K562 (cell line): Measurements from ENCODE around the gene ADCY9. TPM values are rescaled to one million over a fixed set of nuclear protein-coding genes. Genes with fewer than 3 reads are reported as not detected.

ENCODE experiments used
- ATAC-seq: fragments of 200-7000 bp; cut with Tn5 transposase; 3 replicates; pipeline ENCODE4 v1.9.1; 2020; ENCODE audit warnings: moderate library complexity
- BruUV-seq: library from RNA; stranded (reverse); fragments of 400-500 nt; replicated peaks from 2 replicates; lab custom pipeline; 2021; lab: Mats Ljungman, UMichigan
- CTCF ChIA-PET: fragments of 300-600 bp; formaldehyde crosslinking; extraction: SDS; loops from one replicate; lab custom pipeline; 2021; ENCODE audit warnings: low intra/inter-chr PET ratio; lab: Yijun Ruan, JAX
- POLR2A ChIA-PET: fragments of 300-600, 350-650 bp; sonication (Branson Sonifier 250); formaldehyde crosslinking; extraction: SDS; loops from one replicate; lab custom pipeline; 2021; ENCODE audit warnings: antibody characterized with exemption, inconsistent platforms; lab: Yijun Ruan, JAX
- DNase-seq, 4 experiments: peaks; one replicate each; pipeline versions ENCODE4 v3.0.0 to v3.0.0-alpha.2; 2011 to 2018; ENCODE audit warnings: low spot score in 3 of 4, mixed read lengths in 3 of 4; ENCODE audit errors: extremely low read depth in 1 of 4
- FAIRE-seq: peaks from 2 replicates; lab custom pipeline; 2011; peaks lifted over from hg19 to GRCh38; lab: Jason Lieb, UNC
- H2AFZ ChIP-seq: 2 replicates; pipeline ENCODE4 v1.6.0; 2011; ENCODE audit warnings: low read depth, low read length, control low read depth, inconsistent platforms
- H3K27ac ChIP-seq: fragments of 200-600 bp; 3 replicates; pipeline ENCODE4 v1.8.0; 2011; ENCODE audit warnings: low read depth, mild to moderate bottlenecking, control low read depth, inconsistent platforms, low read length, moderate library complexity, mixed read lengths; ENCODE audit errors: extremely low read depth
- H3K27me3 ChIP-seq, 2 experiments: fragments of 300-600 bp in 1 of 2; 2 replicates in 1 of 2; 3 replicates in 1 of 2; pipeline versions ENCODE4 v1.6.0 to v1.8.0; 2011; ENCODE audit warnings: inconsistent platforms in 2 of 2, low read length in 2 of 2, mild to moderate bottlenecking in 1 of 2, mixed read lengths in 1 of 2, moderate library complexity in 1 of 2; ENCODE audit not compliant: control insufficient read depth in 2 of 2, insufficient read depth in 2 of 2
- H3K36me3 ChIP-seq: fragments of 300-600 bp; 3 replicates; pipeline ENCODE4 v1.8.0; 2011; ENCODE audit warnings: mild to moderate bottlenecking, low read length, inconsistent platforms; ENCODE audit not compliant: control insufficient read depth, insufficient read depth
- H3K4me1 ChIP-seq, 2 experiments: fragments of 200-600 bp in 1 of 2; replicated peaks in 1 of 2; 2 replicates in 1 of 2; 3 replicates in 1 of 2; pipeline versions ENCODE4 v1.5.1 to v1.8.0; 2011; ENCODE audit warnings: inconsistent platforms in 2 of 2, low read length in 2 of 2, mild to moderate bottlenecking in 1 of 2, mixed read lengths in 1 of 2, moderate library complexity in 1 of 2; ENCODE audit not compliant: control insufficient read depth in 2 of 2, insufficient read depth in 2 of 2
- H3K4me2 ChIP-seq: 2 replicates; pipeline ENCODE4 v1.6.1; 2011; ENCODE audit warnings: low read length, control low read depth, inconsistent platforms, mixed read lengths; ENCODE audit not compliant: insufficient read depth
- H3K4me3 ChIP-seq: fragments of 200-600 bp; sonication (generic), shearing (Covaris generic); 2 replicates; pipeline ENCODE4 v1.5.1; 2016; ENCODE audit warnings: control low read depth, inconsistent platforms
- H3K79me2 ChIP-seq: fragments of 200-600 bp; 3 replicates; pipeline ENCODE4 v1.8.0; 2011; ENCODE audit warnings: low read length, inconsistent platforms; ENCODE audit not compliant: control insufficient read depth, insufficient read depth
- H3K9ac ChIP-seq, 2 experiments: 2 replicates each; pipeline versions ENCODE4 v1.6.0 to v1.6.1; 2011; ENCODE audit warnings: low read depth in 2 of 2, low read length in 2 of 2, control low read depth in 1 of 2, inconsistent platforms in 1 of 2, mild to moderate bottlenecking in 1 of 2, mixed read lengths in 1 of 2; ENCODE audit not compliant: insufficient read depth in 1 of 2
- H3K9me1 ChIP-seq: one replicate; pipeline ENCODE4 v1.6.0; 2011; ENCODE audit warnings: inconsistent platforms, mild to moderate bottlenecking, low read length, moderate library complexity; ENCODE audit not compliant: control insufficient read depth, insufficient read depth
- H3K9me3 ChIP-seq: replicated peaks from 2 replicates; pipeline ENCODE4 v1.5.1; 2011; ENCODE audit warnings: low read depth, low read length, inconsistent platforms; ENCODE audit not compliant: control insufficient read depth, insufficient read depth
- H4K20me1 ChIP-seq: replicated peaks from 2 replicates; pipeline ENCODE4 v1.6.1; 2011; ENCODE audit warnings: low read length, inconsistent platforms, mixed read lengths; ENCODE audit not compliant: control insufficient read depth, insufficient read depth
- CBFA2T2 ChIP-seq: fragments of 450-650 bp; conservative IDR thresholded peaks from 2 replicates; pipeline ENCODE4 v1.6.1; 2017; ENCODE audit warnings: mild to moderate bottlenecking
- CEBPB ChIP-seq: fragments of 450-650 bp; IDR thresholded peaks from 2 replicates; pipeline ENCODE4 v1.6.1; 2016; ENCODE audit warnings: missing genetic modification characterization, missing compliant biosample characterization
- DPF2 ChIP-seq: fragments of 450-650 bp; IDR thresholded peaks from 2 replicates; pipeline ENCODE4 v1.6.1; 2016
- JUNB ChIP-seq: fragments of 450-650 bp; formaldehyde crosslinking; conservative IDR thresholded peaks from 2 replicates; pipeline ENCODE4 v1.4.0; 2020; ENCODE audit warnings: mild to moderate bottlenecking
- MCM2 ChIP-seq: fragments of 450-650 bp; IDR thresholded peaks from 2 replicates; pipeline ENCODE4 v1.6.1; 2017; ENCODE audit warnings: low read depth, mild to moderate bottlenecking
- MNT ChIP-seq, 2 experiments: fragments of 450-650 bp; conservative IDR thresholded peaks; 2 replicates each; pipeline ENCODE4 v1.6.1; 2017; ENCODE audit warnings: mild to moderate bottlenecking in 2 of 2, moderate library complexity in 2 of 2
- NCOR1 ChIP-seq: fragments of 450-650 bp; IDR thresholded peaks from 2 replicates; pipeline ENCODE4 v1.6.1; 2016; ENCODE audit warnings: mild to moderate bottlenecking, moderate library complexity
- NR2C1 ChIP-seq, 2 experiments: fragments of 450-650 bp; IDR thresholded peaks; 2 replicates each; pipeline ENCODE4 v1.6.1; 2017; ENCODE audit warnings: mild to moderate bottlenecking in 2 of 2, antibody characterized with exemption in 1 of 2, inconsistent platforms in 1 of 2, missing compliant biosample characterization in 1 of 2, missing genetic modification characterization in 1 of 2
- RBM39 ChIP-seq: fragments of 200-400 bp; formaldehyde crosslinking; optimal IDR thresholded peaks from 2 replicates; pipeline ENCODE3; 2018; ENCODE audit warnings: low read depth, low read length
- TSC22D4 ChIP-seq: fragments of 450-650 bp; IDR thresholded peaks from 2 replicates; pipeline ENCODE4 v1.6.1; 2016; ENCODE audit warnings: missing genetic modification characterization, missing biosample characterization, control low read depth
- ZNF232 ChIP-seq: sonication (generic); formaldehyde crosslinking; IDR thresholded peaks from 2 replicates; pipeline ENCODE4 v1.8.0; 2022; ENCODE audit warnings: mild to moderate bottlenecking, missing genetic modification reagents
- ZNF24 ChIP-seq: fragments of 450-650 bp; IDR thresholded peaks from 2 replicates; pipeline ENCODE4 v1.6.1; 2016
- ZNF75A ChIP-seq: fragments of 450-650 bp; formaldehyde crosslinking; IDR thresholded peaks from 2 replicates; pipeline ENCODE4 v1.4.0; 2020; ENCODE audit warnings: mild to moderate bottlenecking
- ZNF79 ChIP-seq: fragments of 250-450 bp; sonication (Bioruptor Pico); IDR thresholded peaks from 2 replicates; pipeline ENCODE4 v1.4.0; 2020; ENCODE audit warnings: low read depth, mild to moderate bottlenecking, moderate library complexity
- ZNF830 ChIP-seq: fragments of 250-450 bp; sonication (Bioruptor Pico); IDR thresholded peaks from 2 replicates; pipeline ENCODE4 v1.5.0; 2021; ENCODE audit warnings: mild to moderate bottlenecking
- WGBS: fragments of 100-300 bp; shearing (Covaris generic); methylation state at CpG from one replicate; pipeline ENCODE4 v1.1.6; 2016; ENCODE audit warnings: low coverage, mixed read lengths; ENCODE audit not compliant: insufficient coverage; ENCODE audit errors: missing lambda C conversion rate; 5-methylcytosine and 5-hydroxymethylcytosine counted together
- in situ Hi-C: fragments of 300-500 bp; cut with MboI; formaldehyde crosslinking; loops from 4 replicates; pipeline ENCODE4 v1.15.0; 2018; ENCODE audit warnings: inconsistent platforms, mixed read lengths
- intact Hi-C: fragments of 100-400 bp; cut with micrococcal nuclease; formaldehyde crosslinking; loops from 2 replicates; pipeline ENCODE4 v1.14.2; 2022
- polyA plus RNA-seq, 8 experiments: library from polyadenylated mRNA; depleted of rRNA in 4 of 8; stranded (reverse) in 5 of 8; unstranded in 3 of 8; fragments of >200 nt; fragmentation: Nextera tagmentation in 2 of 8; fragmentation: Illumina TruSeq in 1 of 8; extraction: Ambion mirVana in 2 of 8; extraction: Trizol in 1 of 8; gene quantifications; 2 replicates each; pipeline versions ENCODE4 v1.2.1 to v1.2.3, GENCODE V29; 2011 to 2014; ENCODE audit warnings: inconsistent platforms in 1 of 8, missing spikeins in 1 of 8
- total RNA-seq, 7 experiments: library from RNA; depleted of rRNA in 6 of 7; stranded (reverse); fragments of >200 nt in 6 of 7; fragmentation: Illumina TruSeq in 2 of 7; extraction: Trizol in 2 of 7; gene quantifications; 2 replicates each; pipeline versions ENCODE4 v1.2.1 to v1.2.3, GENCODE V29; 2011 to 2021; ENCODE audit warnings: low replicate concordance in 1 of 7

Gene ADCY9
- total and polyA plus RNA-seq, 9 of the 15 experiments (the other 6 are each of a cell fraction or from before 2014, with no cell fraction given) = 0.03 to 0.29 (median 0.17) TPM

- no peaks in the 10 kb centered on the region for H3K9me1 ChIP-seq
- no peak for TF ChIP-seq DPF2
- no peak for TF ChIP-seq RBM39
- no peak for TF ChIP-seq MNT (conservative IDR thresholded peaks at IDR 0.05)
- no peak for TF ChIP-seq ZNF75A (CRISPR knock-in tag)
- TF ChIP-seq CEBPB (tag) = no peak
- no peak for TF ChIP-seq CBFA2T2
- TF ChIP-seq NCOR1 = no peak
- TF ChIP-seq ZNF79 (CRISPR knock-in tag) = no peak
- no peak for TF ChIP-seq MCM2
- no peak for TF ChIP-seq JUNB (CRISPR knock-in tag)
- TF ChIP-seq TSC22D4 (tag) = no peak
- TF ChIP-seq ZNF24 = no peak
- no peak for TF ChIP-seq NR2C1 (IDR thresholded peaks at IDR 0.05)
- no peak for TF ChIP-seq NR2C1 (tag; IDR thresholded peaks at IDR 0.05)
- TF ChIP-seq ZNF830 (CRISPR knock-in tag) = no peak
- TF ChIP-seq ZNF232 (CRISPR knock-in tag) = no peak
- intact Hi-C loops = no loop called here
- no peak overlapping the region for H2AFZ ChIP-seq
- no peaks in the 10 kb centered on the region for H3K36me3 ChIP-seq
- no peak overlapping the region for H3K9ac ChIP-seq
- POLR2A ChIA-PET = interaction anchor here (0.6 kb wide), 1 partner anchor 35 kb away, joined by 3 read pairs; no protein-coding TSS in a partner anchor
- no peak overlapping the region for H3K27ac ChIP-seq
- H3K4me3 ChIP-seq = no peak overlapping the region
- no peak overlapping the region for H3K4me2 ChIP-seq
- no peak for FAIRE-seq
- no peak for ATAC-seq
- peaks cover 12 to 70% of the 10 kb centered on the region in 2 experiments; a peak in 4 of 5 replicates for H3K27me3 ChIP-seq
- H3K79me2 ChIP-seq = no peaks in the 10 kb centered on the region
- no peaks in the 10 kb centered on the region; a peak in 1 of 5 replicates for H3K4me1 ChIP-seq
- under 1% methylated on average over 17 of the region's 17 CpGs for WGBS
- peaks cover 12% of the 10 kb centered on the region for H3K9me3 ChIP-seq
- CTCF ChIA-PET = no interaction called here
- BruUV-seq = no TSS peak
- in situ Hi-C loops = no loop called here
- no peak for DNase-seq
- H4K20me1 ChIP-seq = no peaks in the 10 kb centered on the region
Measured at GRCh38 chr16:3915426-3916260, 200.6 kb downstream of the ADCY9 start.
